Esophagus muscularis mucosa (tissue), 4 donors: Measurements from ENCODE around the gene ETFRF1.

Experiments
- EP300 ChIP-seq: sonication (generic); formaldehyde crosslinking; IDR thresholded peaks from one replicate; pipeline ENCODE4 v1.6.1; 2017; ENCODE audit warnings: antibody characterized with exemption
- POLR2A ChIP-seq: fragments of 450-650 bp; IDR thresholded peaks from one replicate; pipeline ENCODE4 v1.6.1; 2017; ENCODE audit warnings: antibody characterized with exemption, moderate library complexity, mild to moderate bottlenecking, low read depth
- POLR2AphosphoS5 ChIP-seq, 2 donors: sonication (generic); formaldehyde crosslinking; IDR thresholded peaks; one replicate each; pipeline ENCODE4 v1.6.1; 2017; ENCODE audit warnings: antibody characterized with exemption in 2 of 2
- TF ChIP-seq, protein P1 (sequence below), 3 experiments: fragments of 200-600 bp in 2 of 3; fragments of 450-650 bp in 1 of 3; sonication (generic) in 2 of 3; IDR thresholded peaks; one replicate each; pipeline ENCODE4 v1.5.1; 2017 to 2019; ENCODE audit warnings: antibody characterized with exemption in 3 of 3, mild to moderate bottlenecking in 2 of 3, moderate library complexity in 1 of 3

DNA sequence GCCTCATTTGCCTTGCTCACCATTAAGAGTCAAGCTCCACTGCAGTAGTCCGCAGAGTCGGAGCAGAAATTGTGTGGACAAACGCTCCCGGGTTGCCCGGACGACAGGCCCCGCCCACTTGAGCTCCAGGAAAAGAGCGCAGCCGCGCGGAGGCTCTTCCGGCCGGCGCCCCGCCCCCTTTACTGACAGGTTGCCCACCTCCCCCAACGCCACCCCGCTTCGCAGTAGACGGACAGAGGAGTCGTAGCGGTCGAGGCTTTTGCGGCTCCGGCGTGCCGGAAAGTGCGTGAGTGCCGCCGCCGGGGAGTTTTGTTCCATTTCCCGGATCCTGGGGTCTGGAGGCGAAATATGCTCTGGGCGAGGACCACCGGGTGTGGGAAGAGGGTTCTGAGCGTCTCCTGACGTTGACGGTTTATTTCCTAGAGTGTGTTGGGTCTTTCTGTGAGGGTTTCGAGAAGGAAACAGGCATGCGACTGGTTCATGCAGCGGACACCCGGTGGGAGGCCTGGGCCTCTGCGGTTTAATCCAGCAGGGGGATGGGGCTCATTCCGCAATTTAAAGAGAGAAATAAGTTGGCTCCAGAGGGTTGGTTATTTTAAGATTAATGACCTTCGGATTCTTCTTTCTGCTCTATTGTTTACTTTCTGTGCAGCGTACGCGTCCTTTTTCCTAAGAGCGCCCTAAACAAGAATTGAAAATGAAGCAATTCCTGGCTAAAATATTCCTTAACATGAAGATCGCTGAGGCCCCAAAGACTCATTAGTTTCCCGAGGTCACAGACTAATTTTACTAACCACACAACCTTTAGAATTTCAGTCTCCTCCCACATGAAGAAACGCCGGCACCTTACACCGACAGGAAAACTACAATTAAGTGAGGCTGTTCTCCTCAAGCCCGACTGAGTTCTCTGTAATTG is at the start of gene ETFRF1, which contains the start of gene DNAI7:
- TF ChIP-seq, protein P1, sequence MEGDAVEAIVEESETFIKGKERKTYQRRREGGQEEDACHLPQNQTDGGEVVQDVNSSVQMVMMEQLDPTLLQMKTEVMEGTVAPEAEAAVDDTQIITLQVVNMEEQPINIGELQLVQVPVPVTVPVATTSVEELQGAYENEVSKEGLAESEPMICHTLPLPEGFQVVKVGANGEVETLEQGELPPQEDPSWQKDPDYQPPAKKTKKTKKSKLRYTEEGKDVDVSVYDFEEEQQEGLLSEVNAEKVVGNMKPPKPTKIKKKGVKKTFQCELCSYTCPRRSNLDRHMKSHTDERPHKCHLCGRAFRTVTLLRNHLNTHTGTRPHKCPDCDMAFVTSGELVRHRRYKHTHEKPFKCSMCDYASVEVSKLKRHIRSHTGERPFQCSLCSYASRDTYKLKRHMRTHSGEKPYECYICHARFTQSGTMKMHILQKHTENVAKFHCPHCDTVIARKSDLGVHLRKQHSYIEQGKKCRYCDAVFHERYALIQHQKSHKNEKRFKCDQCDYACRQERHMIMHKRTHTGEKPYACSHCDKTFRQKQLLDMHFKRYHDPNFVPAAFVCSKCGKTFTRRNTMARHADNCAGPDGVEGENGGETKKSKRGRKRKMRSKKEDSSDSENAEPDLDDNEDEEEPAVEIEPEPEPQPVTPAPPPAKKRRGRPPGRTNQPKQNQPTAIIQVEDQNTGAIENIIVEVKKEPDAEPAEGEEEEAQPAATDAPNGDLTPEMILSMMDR (IDR thresholded peaks at IDR 0.05) = peak in 1 of 3 experiments; percentile 7
- TF ChIP-seq EP300 (no peak), POLR2AphosphoS5 (IDR thresholded peaks at IDR 0.05) (peak; percentile 91 to 97), POLR2A (no peak)
